ENCODE results near the gene TEX264. TPM values are rescaled to one million over a fixed set of nuclear protein-coding genes. Genes with fewer than 3 reads are reported as not detected.

TEX264 gene
- total and polyA plus RNA-seq, 4 donors: 36.1 to 105 (median 55.4) TPM

- no peak overlapping the region for H3K4me3 ChIP-seq
- DNase-seq (peak; percentile 16 to 32 (median 29)), ATAC-seq (ENCODE audit: insufficient read depth, low FRiP score) (peak; percentile 54)
- H3K27me3 ChIP-seq (ENCODE audit: control insufficient read depth in 3 of 3, insufficient read depth in 3 of 3, low read length in 2 of 3): no peaks in the 10 kb centered on the region
- TF ChIP-seq CTCF (IDR thresholded peaks at IDR 0.05; ENCODE audit: control extremely low read depth, extremely low read depth): peak; percentile 54
- H3K9ac ChIP-seq (ENCODE audit: insufficient read depth in 1 of 2, low read length in 2 of 2): no peak overlapping the region
- no peaks in the 10 kb centered on the region for H3K9me3 ChIP-seq (ENCODE audit: control insufficient read depth in 4 of 4, insufficient read depth in 3 of 4, low read length in 3 of 4)
- H3K4me1 ChIP-seq (ENCODE audit: control insufficient read depth in 5 of 5, insufficient read depth in 5 of 5, low read length in 5 of 5): no peaks in the 10 kb centered on the region
- H3K27ac ChIP-seq (ENCODE audit: low read depth in 1 of 2, low read length in 1 of 2): no peak overlapping the region
- 44 to 49% methylated on average over 16 of the region's 16 CpGs for WGBS, 2 donors
- H3K36me3 ChIP-seq (ENCODE audit: control insufficient read depth in 4 of 4, insufficient read depth in 4 of 4, low read length in 4 of 4): no peaks in the 10 kb centered on the region
Measured at GRCh38 chr3:51718547-51719409, 47.7 kb downstream of the TEX264 start.

- H3K4me1 ChIP-seq (ENCODE audit: control insufficient read depth in 5 of 5, insufficient read depth in 5 of 5, low read length in 5 of 5): no peaks in the 10 kb centered on the region
Measured at GRCh38 chr3:51719410-51720025, 48.5 kb downstream of the TEX264 start.

GRCh38 chr3:51720292-51721061, 49.4 kb downstream of the TEX264 start:
- Histone ChIP-seq H3K9ac (ENCODE audit: insufficient read depth in 1 of 2, low read length in 2 of 2) (no peak overlapping the region), H3K27me3 (ENCODE audit: control insufficient read depth in 3 of 3, insufficient read depth in 3 of 3, low read length in 2 of 3) (no peaks in the 10 kb centered on the region), H3K4me3 (no peak overlapping the region), H3K9me3 (ENCODE audit: control insufficient read depth in 4 of 4, insufficient read depth in 3 of 4, low read length in 3 of 4) (no peaks in the 10 kb centered on the region), H3K27ac (ENCODE audit: low read depth in 1 of 2, low read length in 1 of 2) (no peak overlapping the region), H3K4me1 (ENCODE audit: control insufficient read depth in 5 of 5, insufficient read depth in 5 of 5, low read length in 5 of 5) (no peaks in the 10 kb centered on the region), H3K36me3 (ENCODE audit: control insufficient read depth in 4 of 4, insufficient read depth in 4 of 4, low read length in 4 of 4) (no peaks in the 10 kb centered on the region)
- WGBS, 2 donors: 90 to 91% methylated on average over 12 of the region's 12 CpGs
- no peak for TF ChIP-seq CTCF (IDR thresholded peaks at IDR 0.05; ENCODE audit: control extremely low read depth, extremely low read depth)
- ATAC-seq (ENCODE audit: insufficient read depth, low FRiP score): no peak
- DNase-seq: no peak

More at GRCh38 chr3:51719410-51720025, 48.5 kb downstream of the TEX264 start:
- Histone ChIP-seq H3K9ac (ENCODE audit: insufficient read depth in 1 of 2, low read length in 2 of 2) (no peak overlapping the region), H3K9me3 (ENCODE audit: control insufficient read depth in 4 of 4, insufficient read depth in 3 of 4, low read length in 3 of 4) (no peaks in the 10 kb centered on the region), H3K4me3 (no peak overlapping the region), H3K36me3 (ENCODE audit: control insufficient read depth in 4 of 4, insufficient read depth in 4 of 4, low read length in 4 of 4) (no peaks in the 10 kb centered on the region), H3K27me3 (ENCODE audit: control insufficient read depth in 3 of 3, insufficient read depth in 3 of 3, low read length in 2 of 3) (no peaks in the 10 kb centered on the region), H3K27ac (ENCODE audit: low read depth in 1 of 2, low read length in 1 of 2) (no peak overlapping the region)
- WGBS, 2 donors: 74 to 77% methylated on average over 5 of the region's 5 CpGs
- ATAC-seq (ENCODE audit: insufficient read depth, low FRiP score): no peak
- DNase-seq: no peak
- TF ChIP-seq CTCF (IDR thresholded peaks at IDR 0.05; ENCODE audit: control extremely low read depth, extremely low read depth): no peak

Data from lung (tissue), 12 donors.